Breast epithelium (tissue), 3 donors: Measurements from ENCODE around the gene SATB1.

Source experiments
- POLR2A ChIP-seq: fragments of 450-650 bp; IDR thresholded peaks from one replicate; pipeline ENCODE4 v1.6.1; 2016; ENCODE audit warnings: antibody characterized with exemption, mild to moderate bottlenecking, moderate library complexity
- TF ChIP-seq, protein P1 (sequence below), 3 donors: fragments of 450-650 bp; IDR thresholded peaks; one replicate each; pipeline ENCODE4 v1.5.1; 2016 to 2017; ENCODE audit warnings: antibody characterized with exemption in 3 of 3, mild to moderate bottlenecking in 3 of 3, moderate library complexity in 3 of 3

DNA sequence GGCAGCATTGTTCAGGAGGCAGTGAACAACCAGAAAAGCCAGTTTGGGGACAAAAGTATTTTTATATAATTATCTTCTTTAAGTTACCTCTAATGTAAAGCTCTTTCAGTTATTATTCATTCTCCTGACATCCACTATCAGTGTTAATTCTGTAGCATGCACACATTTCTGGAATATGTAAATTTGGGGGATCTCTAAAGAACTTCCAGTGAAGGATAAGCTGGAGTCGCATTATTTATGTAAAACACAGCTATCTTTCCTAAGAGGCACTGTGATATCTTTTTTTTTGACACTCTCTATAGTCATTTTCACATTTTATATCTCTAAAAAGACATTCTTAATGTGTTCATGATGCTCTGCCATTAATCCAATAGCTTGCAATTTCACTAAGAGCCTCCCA lies 26.7 kb downstream of the SATB1 start:
- TF ChIP-seq, protein P1, sequence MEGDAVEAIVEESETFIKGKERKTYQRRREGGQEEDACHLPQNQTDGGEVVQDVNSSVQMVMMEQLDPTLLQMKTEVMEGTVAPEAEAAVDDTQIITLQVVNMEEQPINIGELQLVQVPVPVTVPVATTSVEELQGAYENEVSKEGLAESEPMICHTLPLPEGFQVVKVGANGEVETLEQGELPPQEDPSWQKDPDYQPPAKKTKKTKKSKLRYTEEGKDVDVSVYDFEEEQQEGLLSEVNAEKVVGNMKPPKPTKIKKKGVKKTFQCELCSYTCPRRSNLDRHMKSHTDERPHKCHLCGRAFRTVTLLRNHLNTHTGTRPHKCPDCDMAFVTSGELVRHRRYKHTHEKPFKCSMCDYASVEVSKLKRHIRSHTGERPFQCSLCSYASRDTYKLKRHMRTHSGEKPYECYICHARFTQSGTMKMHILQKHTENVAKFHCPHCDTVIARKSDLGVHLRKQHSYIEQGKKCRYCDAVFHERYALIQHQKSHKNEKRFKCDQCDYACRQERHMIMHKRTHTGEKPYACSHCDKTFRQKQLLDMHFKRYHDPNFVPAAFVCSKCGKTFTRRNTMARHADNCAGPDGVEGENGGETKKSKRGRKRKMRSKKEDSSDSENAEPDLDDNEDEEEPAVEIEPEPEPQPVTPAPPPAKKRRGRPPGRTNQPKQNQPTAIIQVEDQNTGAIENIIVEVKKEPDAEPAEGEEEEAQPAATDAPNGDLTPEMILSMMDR (IDR thresholded peaks at IDR 0.05): no peak
- no peak for TF ChIP-seq POLR2A
